Stimulated activated CD8-positive, alpha-beta memory T cell treated with anti-CD3 and anti-CD28 coated beads, Interleukin-15, amount 100 ng/mL, for 48 hours (primary cell): ENCODE results near the gene OR6C76.
"Not testable (repeated sequence)": the region's sequence is repeated elsewhere in the genome, so short reads cannot be mapped to it uniquely, and the experiment has no call there.

ENCODE experiments used
- DNase-seq, 2 donors: peaks; one replicate each; pipeline ENCODE4 v3.0.0-alpha.2; 2020; ENCODE audit warnings: low read depth in 2 of 2

The OR6C76 gene

DNA sequence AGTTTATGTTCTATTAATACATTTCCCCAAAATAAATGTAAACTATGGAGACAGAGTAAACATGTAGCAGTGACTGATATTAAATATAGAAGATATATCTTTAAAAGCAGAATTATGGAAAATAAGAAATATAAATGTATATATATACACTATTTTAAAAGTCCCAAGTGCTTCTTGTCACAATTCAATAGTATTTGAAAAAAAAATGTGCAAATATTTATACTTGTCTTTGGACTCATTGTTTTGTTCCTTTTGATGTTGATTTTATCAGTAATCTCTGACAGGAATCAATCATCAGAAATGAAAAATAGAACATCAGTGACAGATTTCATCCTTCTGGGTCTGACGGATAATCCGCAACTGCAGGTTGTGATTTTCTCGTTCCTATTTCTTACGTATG, at the start of gene OR6C76:
Gene OR6C76, plus strand, starts transcription at position 301 of the 400 bp plus-strand sequence. Its CDS starts 0 bp downstream, at position 301.
- no peak for DNase-seq

DNA sequence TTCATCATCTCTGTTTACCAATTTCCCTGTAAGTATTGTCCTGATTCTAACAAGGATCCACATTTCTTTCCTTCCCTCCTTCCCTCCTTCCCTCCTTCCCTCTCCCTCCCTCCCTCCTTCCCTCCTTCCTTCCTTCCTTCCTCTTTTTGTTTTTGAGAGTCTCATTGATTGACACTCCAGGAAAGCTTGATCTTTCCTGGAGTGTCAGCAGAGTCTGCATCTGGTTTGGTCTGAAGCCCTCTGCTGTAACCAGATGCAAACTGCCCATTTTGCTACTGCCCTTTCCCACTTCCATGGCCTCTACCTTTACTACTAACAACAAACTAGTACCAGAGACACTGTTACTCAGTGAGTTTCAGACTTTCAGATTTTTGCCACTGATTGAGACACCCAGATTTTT, 40.2 kb upstream of the OR6C76 start:
- no peak for DNase-seq

DNA sequence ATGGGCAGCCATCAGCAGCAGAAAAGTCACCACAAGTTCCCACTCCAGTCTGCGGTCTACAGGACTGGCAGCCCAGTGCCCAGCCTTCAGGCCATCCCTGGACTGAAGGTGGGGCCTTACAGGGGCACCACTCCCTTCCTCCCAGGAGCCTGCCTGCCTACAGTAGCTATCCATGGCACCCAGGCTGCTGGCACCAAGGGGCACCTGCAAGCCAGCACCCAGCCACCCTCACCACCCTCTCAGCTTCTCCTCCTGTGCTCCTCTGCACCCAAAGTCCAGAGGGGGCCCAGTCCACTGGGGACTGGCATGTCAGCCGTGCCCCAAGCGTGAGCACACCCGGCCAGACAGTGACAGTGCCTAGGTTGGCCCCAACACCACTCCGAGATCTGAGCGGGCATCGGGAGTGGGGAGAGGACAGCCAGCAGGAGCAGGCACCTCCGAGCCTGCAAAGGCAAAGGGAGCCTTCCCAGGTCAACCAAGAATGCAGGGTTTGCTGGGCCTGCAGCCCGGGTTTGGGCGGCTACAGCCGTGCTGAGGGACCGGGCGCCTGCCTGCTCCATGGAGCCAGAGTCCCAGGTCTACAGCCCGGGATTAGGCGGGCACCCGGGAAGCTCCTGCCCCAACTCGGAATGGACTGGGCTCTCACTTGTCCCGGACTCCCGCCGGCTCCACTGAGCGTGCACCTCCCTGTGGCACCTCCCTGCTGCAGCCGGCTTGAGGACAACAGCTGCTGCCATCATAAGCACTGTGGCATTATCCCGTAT, 33.8 kb upstream of the OR6C76 start:
- no peak for DNase-seq

DNA sequence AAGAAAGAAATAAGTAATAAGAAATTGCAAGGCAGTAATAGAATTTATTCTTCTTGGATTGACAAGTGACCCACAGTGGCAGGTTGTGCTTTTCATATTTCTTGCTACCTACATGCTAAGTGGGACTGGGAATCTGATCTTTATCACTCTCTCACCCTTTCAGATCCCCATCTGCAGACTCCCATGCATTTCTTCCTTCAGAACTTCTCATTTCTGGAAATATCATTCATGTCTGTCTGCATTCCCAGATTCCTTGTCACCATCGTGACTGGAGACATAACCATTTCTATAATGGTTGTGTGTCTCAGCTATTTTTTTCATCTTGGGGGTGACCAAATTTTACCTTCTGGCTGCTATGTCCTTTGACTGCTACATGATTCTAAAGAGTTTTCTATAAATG, 29.7 kb upstream of the OR6C76 start:
- no peak for DNase-seq

DNA sequence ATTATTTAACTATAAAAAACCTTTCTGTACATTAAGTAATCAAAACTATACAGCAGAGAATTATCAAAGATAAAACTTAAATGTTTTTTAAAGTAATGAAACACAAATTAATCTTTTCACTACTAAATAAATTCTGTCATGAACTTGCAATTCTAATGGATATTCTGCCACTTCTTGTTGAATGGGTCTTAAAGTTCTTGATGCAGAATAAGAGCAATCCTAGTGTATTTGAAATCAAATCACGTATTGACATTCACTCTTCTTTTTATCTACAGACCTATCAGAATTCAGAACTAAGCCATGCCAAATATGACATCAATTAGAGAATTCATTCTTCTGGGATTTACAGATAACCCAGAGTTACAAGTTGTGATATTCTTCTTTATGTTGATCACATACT, 25.8 kb upstream of the OR6C76 start, which contains the start of gene OR6C65:
Gene OR6C65, plus strand, starts transcription at position 301 of the 400 bp plus-strand sequence. Its CDS starts 0 bp downstream, at position 301.
- no peak for DNase-seq

DNA sequence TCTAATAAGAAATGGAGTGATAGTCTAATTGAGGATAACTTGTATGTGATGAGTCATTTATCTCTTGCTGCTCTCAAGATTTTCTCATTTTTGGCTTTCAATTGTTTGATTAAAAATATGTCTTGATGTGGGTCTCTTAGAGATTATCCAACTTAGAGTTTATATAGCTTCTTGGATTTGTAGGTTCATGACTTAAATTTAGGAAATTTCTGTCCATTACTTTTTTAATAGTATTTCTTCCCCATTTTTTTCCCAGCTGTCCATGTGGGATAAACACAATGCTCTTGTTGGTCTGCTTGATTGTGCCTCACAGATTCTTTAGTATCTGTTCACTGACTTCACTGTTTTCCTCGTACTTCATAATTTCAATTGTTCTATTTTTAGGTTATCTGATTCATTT, 18.2 kb upstream of the OR6C76 start:
- DNase-seq: no peak

DNA sequence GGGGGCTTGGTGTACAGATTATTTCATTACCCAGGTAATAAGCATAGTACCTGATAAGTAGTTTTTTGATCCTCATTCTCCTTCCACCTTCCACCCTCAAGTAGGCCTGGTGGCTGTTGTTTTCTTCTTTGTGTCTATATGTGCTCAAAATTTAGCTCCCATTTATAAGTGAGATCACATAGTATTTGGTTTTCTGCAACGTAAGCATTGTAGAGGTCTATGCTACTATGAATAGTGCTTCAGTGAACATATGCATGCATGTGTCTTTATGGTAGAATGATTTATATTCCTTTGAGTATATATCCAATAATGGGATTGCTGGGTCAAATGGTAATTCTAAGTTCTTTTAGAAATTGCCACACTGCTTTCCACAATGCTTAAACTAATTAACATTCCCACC, 16.9 kb upstream of the OR6C76 start:
- DNase-seq: not testable (repeated sequence)

DNA sequence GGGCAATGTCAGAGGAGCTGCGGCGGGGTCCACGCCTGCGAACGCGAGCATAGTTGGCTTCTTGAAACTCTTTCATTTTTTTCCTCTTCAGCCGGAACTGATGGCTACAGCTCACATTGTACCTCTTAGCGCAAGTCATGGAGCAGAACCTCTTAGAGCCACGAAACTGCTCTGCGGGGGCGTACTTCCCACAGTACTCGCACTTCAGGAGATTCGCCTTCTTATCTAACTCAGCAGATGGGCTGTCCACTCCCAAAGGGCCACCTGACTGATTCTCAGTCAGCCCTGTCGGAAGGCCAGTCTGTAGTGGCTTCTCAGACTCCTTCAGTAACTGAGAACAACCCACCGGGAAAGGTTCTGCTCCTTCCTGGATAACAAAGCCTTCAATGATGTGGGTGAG, 13.9 kb upstream of the OR6C76 start:
- DNase-seq: not testable (repeated sequence)

DNA sequence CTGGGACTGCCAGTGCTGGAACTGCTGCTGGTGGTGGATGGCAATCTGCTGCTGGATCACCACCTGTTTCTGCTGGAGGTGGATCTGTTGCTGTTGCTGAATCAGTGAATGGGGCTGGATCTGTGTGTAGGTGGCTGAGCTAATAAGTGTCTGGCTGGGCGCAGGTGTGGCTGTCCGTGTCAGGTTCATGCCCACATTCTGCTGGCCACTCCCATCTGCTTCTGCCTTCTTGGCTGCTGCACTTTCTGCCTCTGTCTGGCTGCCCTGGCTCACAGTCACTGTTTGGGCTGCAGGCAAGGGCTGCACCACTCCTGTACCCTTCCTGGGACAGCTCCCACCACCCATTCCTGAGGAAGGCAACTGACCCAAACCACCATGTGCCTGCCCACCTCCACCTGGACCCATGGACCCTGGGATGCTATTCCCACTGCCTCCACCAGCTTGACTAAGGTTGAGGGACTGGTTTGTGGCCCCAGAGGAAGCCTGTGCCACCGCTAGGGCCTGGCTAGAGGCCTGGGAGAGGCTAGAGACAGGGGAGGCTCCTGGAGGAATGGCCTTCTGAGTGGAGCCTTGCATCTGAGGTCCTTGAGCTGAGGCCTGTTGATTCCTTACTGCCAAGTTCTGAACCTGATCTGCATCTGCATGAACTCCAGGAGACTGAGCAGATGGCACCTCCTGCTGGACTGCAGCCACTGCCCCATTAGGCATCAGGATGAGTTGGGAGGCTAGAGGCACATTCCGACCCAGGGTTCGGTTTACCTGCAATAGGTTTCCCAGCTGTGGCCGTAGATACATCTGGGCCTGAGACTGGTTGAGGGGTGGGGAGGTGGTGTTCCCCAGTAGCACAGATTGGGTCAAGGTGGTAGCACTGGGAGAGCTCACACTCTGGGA, 12.3 kb upstream of the OR6C76 start:
- DNase-seq: not testable (repeated sequence)

DNA sequence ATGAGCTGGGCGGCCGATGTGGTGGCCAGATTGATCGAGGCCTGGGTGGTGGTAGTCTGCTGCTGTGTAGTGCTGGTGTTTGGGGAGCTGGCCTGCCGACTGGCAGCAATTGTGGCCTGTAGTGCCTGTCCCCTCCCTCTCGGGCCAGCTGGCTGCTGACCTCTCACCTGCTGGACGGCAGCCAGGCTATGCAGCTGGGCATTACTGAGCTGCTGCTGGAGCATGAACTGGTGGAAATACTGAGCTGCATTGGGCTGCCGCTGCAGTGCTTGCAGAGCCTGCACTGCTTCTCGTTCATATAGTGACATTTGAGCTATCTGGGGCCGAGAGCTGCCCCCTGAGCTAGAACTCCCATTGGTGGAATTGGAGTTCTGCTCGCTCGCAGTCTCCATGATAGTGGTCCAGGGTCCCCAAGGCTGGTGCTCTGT, 11.6 kb upstream of the OR6C76 start:
- DNase-seq: not testable (repeated sequence)

DNA sequence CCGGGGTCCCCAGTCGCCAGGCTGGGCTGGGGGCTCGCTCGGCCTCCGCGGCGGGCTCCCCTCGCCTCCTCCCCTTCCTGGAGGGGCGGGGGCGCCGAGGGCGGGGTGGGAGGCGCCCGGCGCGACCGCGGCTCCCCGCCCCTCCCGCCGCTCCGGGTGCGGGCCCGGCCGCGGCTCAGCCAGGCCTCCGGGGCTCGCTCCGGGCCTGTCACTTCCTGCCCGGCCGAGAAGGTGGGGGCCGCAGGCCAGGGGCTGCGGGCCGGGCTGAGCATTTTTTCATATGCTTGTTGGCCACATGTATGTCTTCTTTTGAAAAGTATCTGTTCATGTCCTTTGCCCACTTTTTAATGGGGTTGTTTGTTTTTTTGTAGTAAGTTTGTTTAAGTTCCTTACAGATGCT, 11.2 kb upstream of the OR6C76 start:
- DNase-seq: not testable (repeated sequence)

DNA sequence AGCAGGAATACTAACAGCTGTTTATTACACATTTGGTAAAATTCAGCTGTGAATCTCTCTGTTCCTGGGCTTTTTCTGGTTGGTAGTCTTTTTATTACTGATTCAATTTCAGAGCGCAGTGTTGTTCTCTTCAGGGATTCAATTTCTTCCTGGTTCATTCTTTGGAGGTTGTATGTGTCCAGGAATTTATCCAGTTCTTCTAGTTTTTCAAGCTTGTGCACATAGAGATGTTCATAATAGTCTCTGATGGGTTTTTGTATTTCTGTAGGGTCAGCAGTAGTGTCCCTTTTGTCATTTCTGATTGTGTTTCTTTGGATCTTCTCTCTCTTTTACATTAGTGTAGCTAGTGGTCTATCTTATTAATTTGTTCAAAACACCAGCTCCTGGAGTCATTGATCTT, 9.1 kb upstream of the OR6C76 start:
- no peak for DNase-seq

DNA sequence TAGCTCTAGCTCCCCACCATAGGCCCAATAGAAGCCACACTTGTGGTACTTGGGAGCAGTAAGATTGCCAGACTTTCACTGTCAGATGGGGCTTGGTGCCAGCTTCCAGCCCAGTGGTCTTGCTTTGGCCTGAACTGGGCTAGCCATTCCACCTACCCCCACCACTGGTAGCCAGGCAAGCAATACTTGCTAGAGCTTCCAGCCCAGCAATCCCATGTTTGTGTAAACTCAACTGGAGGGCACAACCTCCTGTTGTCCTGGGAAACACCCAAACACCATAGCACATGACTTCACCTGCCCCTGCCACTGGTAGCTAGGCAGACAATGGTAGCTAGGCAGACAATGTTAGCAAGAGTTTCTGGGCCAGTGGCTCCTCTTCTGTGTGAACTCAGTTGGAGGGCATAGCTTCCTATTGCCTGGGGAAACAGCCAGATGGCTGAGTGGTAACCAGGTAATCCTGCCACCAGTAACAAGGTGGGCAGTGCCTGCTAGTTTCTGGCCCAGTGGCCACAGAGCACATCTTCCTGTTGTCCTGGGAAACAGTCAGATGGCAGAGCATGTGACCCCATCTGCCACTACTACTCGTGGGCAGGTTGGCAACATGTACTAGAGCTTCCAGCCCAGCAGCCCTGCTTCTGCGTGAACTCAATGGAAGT, 5.6 kb upstream of the OR6C76 start:
- no peak for DNase-seq

DNA sequence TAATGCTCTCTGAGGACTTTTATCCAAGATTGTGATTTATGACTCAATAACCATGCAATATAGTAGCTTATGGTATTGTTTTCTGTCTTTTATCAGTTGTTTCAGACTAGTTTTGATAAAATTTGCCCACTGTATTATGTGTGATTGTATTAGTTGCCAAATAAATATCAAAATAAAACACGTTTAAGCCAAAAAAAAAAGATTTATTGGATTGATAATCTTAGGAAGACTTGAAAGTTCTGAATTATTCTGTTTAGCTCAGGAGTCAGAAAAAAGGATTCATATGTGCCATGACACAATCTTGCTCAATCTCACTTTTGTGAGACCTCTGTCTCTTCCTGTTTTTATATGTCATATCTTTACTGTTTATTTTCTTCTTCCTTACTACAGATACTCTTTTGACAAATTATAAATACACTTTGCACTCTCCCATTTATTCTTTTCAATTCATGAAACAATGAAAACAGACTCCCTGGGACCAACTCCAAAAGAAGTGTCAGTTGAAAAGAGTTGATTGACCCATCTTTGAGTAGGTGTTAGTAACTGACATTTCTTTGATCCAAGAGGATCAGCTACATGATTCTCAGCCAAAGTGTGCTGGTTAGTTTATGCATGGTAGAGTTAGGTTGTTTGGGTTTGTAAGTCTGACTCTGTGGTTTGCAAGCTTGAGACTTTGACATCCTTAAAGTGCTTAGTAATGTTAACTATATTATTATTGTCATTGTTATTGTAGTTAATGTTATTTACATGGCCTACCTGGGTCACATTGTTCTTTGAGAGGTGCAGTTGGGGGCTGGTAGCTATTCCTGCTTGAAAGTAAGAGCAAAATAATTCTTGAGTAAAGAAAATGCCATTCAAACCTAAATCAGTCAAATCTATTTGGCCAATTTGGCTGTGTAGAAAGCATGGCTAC, 2.5 kb downstream of the OR6C76 start:
- no peak for DNase-seq

DNA sequence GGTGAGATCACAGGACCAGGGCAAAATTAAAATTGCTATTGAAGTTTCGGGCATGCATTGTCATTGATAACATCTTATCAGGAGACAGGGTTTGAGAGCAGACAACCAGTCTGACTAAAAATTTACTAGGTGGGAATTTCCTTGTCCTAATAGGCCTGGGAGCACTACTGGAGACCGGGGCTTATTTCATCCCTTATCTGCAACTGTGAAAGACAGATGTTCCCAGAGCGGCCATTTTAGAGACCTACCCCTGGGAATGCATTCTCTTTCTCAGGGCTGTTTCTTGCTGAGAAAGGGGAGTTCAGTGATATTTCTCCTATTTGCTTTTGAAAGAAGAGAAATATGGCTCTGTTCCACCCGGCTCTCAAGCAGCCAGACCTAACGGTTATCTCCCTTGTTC, 15.2 kb downstream of the OR6C76 start:
- not testable (repeated sequence) for DNase-seq

DNA sequence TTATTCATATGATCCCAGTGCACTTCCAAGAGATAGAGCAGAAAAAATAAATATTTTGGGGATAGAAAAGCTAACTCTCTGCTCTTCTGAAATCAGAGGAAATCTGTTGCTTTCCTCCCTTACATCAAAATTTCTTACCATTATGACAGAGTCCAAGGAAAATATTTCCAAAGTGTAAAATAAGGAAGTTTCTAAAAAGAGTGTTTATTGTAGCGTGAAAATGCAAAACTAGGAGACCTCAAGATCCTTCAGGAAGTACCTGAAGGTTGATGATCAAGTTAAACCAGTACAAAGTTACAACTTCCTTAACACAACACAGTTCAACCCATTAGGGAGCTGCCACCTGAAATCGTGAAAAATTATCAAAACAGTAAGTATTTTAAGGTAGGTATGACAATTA, 17.7 kb downstream of the OR6C76 start, which contains the start of gene OR6C2:
Gene OR6C2, plus strand, starts transcription at position 301 of the 400 bp plus-strand sequence. CDS start 8,138 bp downstream, outside the sequence.
- no peak for DNase-seq

DNA sequence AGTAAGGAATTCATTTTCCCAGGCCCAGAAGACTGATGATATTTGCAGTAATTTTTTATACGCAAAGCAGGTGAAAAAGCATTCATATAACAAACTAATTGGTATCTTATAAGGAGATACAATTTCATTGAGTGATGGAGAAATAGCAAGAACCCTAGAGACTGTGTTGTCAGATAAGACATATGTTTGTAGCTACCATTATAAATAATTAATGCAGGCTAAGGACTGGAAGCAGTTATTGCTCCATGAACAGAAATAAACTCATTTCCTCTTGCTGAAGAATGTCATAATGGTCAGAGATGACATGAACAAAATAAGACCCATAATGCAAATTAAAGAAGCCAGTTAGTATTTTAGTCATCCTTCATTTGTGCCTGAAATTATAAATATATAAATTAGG, 19.3 kb downstream of the OR6C76 start:
- DNase-seq: no peak

DNA sequence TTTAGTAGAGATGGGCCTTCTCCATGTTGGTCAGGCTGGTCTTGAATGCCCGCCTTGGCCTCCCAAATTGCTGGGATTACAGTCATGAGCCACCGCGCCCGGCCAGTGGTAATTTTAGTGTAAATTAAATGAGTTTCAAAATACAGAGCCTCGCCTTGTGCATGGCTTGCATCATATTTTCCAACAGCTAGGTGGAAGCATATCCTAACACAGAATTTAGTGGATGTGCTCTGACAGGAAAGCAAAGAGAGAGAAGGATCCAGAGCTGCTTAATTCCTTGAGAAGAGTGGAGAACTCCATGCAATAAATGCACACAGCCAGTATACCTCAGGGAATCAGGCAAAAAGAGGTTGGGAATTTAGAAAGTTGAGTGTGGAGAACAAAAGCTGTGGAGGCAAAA, 20.3 kb downstream of the OR6C76 start:
- DNase-seq: no peak

DNA sequence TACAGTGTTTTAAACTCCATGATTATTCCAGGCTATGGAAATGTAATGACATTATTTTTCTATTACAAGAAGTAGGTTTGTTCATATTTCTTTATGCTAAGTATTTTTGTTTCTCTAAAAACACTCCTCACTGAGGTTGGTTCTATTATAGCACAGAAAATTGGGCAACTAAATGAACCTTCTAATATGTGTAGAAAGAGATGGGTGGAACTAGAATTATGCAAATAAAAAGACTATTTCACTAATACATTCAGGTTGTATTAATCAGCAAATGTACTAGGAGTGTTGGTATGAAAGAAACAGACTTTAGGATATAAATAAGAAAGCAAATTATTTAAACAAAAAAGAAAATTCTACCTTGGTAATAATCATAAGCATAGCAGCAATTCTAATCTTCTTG, 22.8 kb downstream of the OR6C76 start:
- no peak for DNase-seq

DNA sequence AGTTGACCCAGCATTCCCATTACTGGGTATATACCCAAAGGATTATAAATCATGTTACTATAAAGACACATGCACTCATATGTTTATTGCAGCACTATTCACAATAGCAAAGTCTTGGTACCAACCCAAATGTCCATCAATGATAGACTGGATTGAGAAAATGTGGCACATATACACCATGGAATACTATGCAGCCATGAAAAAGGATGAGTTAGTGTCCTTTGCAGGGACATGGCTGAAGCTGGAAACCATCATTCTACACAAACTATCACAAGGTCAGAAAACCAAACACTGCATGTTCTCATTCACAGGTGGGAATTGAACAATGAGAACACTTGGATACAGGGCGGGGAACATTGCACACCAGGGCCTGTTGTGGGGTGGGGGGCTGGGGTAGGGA, 38.9 kb downstream of the OR6C76 start:
- DNase-seq: not testable (repeated sequence)

DNA sequence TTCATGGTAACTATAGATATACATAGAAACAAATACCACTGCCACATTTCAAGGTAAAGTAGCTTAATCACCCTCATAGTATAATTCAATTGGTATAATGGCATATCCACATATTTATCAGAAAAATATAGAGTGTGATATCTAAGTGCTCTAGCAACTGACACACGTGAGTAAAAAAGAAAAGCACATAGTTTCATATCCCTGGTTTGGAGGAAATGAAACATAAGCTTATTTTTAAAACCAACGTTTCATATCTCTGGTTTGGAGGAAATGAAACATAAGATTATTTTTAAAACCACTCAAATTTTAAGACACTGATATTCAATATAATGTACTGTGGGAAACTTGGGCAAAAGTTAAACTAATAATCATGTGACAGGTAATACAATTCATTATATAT, 41.8 kb downstream of the OR6C76 start:
- no peak for DNase-seq
